GM23338 (cell line): ENCODE results near the gene FHIT. TPM values are rescaled to one million over a fixed set of nuclear protein-coding genes. Genes with fewer than 3 reads are reported as not detected.

ENCODE experiments used
- ATAC-seq: fragments of 200-7000 bp; cut with Tn5 transposase; 3 replicates; pipeline ENCODE4 v1.9.1; 2020
- DNase-seq: peaks from one replicate; pipeline ENCODE4 v3.0.0-alpha.2; 2015; ENCODE audit warnings: low spot score
- H2AFZ ChIP-seq: fragments of 200-600 bp; sonication (generic); 2 replicates; pipeline ENCODE4 v1.8.0; 2016; ENCODE audit warnings: antibody characterized with exemption, mild to moderate bottlenecking, moderate library complexity
- H3F3A ChIP-seq: fragments of 200-600 bp; sonication (generic); replicated peaks from 2 replicates; pipeline ENCODE4 v1.8.0; 2017; ENCODE audit warnings: antibody characterized with exemption, mixed run types, low read depth
- H3K27ac ChIP-seq: fragments of 200-600 bp; sonication (generic); 2 replicates; pipeline ENCODE4 v1.6.1; 2016; ENCODE audit warnings: low read depth
- H3K27me3 ChIP-seq: fragments of 200-600 bp; sonication (generic); 2 replicates; pipeline ENCODE4 v1.8.0; 2016; ENCODE audit warnings: mild to moderate bottlenecking, mixed run types, moderate library complexity; ENCODE audit not compliant: insufficient read depth
- H3K36me3 ChIP-seq: fragments of 200-600 bp; sonication (generic); 2 replicates; pipeline ENCODE4 v1.8.0; 2016; ENCODE audit warnings: mild to moderate bottlenecking; ENCODE audit not compliant: insufficient read depth
- H3K4me1 ChIP-seq: fragments of 200-600 bp; sonication (generic); 2 replicates; pipeline ENCODE4 v1.8.0; 2016; ENCODE audit warnings: mild to moderate bottlenecking, moderate library complexity; ENCODE audit not compliant: insufficient read depth
- H3K4me2 ChIP-seq: fragments of 200-600 bp; sonication (generic); 2 replicates; pipeline ENCODE4 v1.7.1; 2017; ENCODE audit warnings: mixed run types
- H3K4me3 ChIP-seq: fragments of 200-600 bp; sonication (generic); 2 replicates; pipeline ENCODE4 v1.6.1; 2016; ENCODE audit warnings: mixed run types
- H3K79me2 ChIP-seq: fragments of 200-600 bp; sonication (generic); replicated peaks from 2 replicates; pipeline ENCODE4 v1.8.0; 2017; ENCODE audit warnings: mild to moderate bottlenecking; ENCODE audit not compliant: insufficient read depth
- H3K9me2 ChIP-seq: fragments of 200-600 bp; sonication (generic); 2 replicates; pipeline ENCODE4 v1.8.0; 2017; ENCODE audit not compliant: insufficient read depth
- H4K20me1 ChIP-seq: fragments of 200-600 bp; sonication (generic); replicated peaks from 2 replicates; pipeline ENCODE4 v1.8.0; 2017; ENCODE audit warnings: mild to moderate bottlenecking; ENCODE audit not compliant: insufficient read depth
- H3K27ac Mint-ChIP-seq: 2 replicates; pipeline ENCODE4 v1.8.0; 2020; ENCODE audit warnings: inconsistent platforms, mild to moderate bottlenecking, moderate library complexity, mixed read lengths
- H3K27me3 Mint-ChIP-seq: 3 replicates; pipeline ENCODE4 v1.8.0; 2022; ENCODE audit warnings: low read depth, mild to moderate bottlenecking, moderate library complexity, mixed read lengths, inconsistent platforms; ENCODE audit not compliant: insufficient read depth, poor library complexity
- H3K36me3 Mint-ChIP-seq: 3 replicates; pipeline ENCODE4 v1.8.0; 2021; ENCODE audit warnings: low read depth, mild to moderate bottlenecking, inconsistent platforms, moderate library complexity, mixed read lengths
- H3K4me1 Mint-ChIP-seq: 3 replicates; pipeline ENCODE4 v1.8.0; 2020; ENCODE audit warnings: mild to moderate bottlenecking, inconsistent platforms, mixed read lengths
- H3K4me3 Mint-ChIP-seq: 3 replicates; pipeline ENCODE4 v1.8.0; 2021; ENCODE audit warnings: moderate library complexity, mild to moderate bottlenecking, inconsistent platforms, mixed read lengths
- H3K9me3 Mint-ChIP-seq: 3 replicates; pipeline ENCODE4 v1.8.0; 2020; ENCODE audit warnings: moderate library complexity, mild to moderate bottlenecking, inconsistent platforms, mixed read lengths
- CREB1 ChIP-seq: fragments of 250-450 bp; sonication (Bioruptor Pico); IDR thresholded peaks from 2 replicates; pipeline ENCODE4 v1.5.0; 2020; ENCODE audit warnings: low read depth, mild to moderate bottlenecking, moderate library complexity
- EZH2 ChIP-seq: fragments of 200-600 bp; sonication (generic); IDR thresholded peaks from one replicate; pipeline ENCODE4 v1.8.0; 2017; ENCODE audit warnings: antibody characterized with exemption, mild to moderate bottlenecking, low read depth; ENCODE audit not compliant: unreplicated experiment
- EZH2phosphoT487 ChIP-seq: fragments of 200-600 bp; sonication (generic); IDR thresholded peaks from one replicate; pipeline ENCODE4 v1.8.1; 2018; ENCODE audit warnings: antibody characterized with exemption; ENCODE audit not compliant: unreplicated experiment
- JUNB ChIP-seq: IDR thresholded peaks from one replicate; pipeline ENCODE4 v1.6.1; 2016; ENCODE audit warnings: antibody characterized with exemption; ENCODE audit not compliant: unreplicated experiment
- NANOG ChIP-seq: IDR thresholded peaks from 2 replicates; pipeline ENCODE4 v1.6.1; 2016; ENCODE audit warnings: antibody characterized with exemption, borderline replicate concordance
- POLR2AphosphoS5 ChIP-seq: IDR thresholded peaks from 2 replicates; pipeline ENCODE4 v1.6.1; 2016; ENCODE audit warnings: antibody characterized with exemption, low read depth
- REST ChIP-seq: IDR thresholded peaks from one replicate; pipeline ENCODE4 v1.6.1; 2018; ENCODE audit warnings: antibody characterized with exemption; ENCODE audit not compliant: unreplicated experiment
- STAT1 ChIP-seq: IDR thresholded peaks from one replicate; pipeline ENCODE4 v1.6.1; 2016; ENCODE audit warnings: antibody characterized with exemption; ENCODE audit not compliant: unreplicated experiment
- ZNF114 ChIP-seq: fragments of 250-450 bp; sonication (Bioruptor Pico); IDR thresholded peaks from 2 replicates; pipeline ENCODE4 v1.5.0; 2020; ENCODE audit warnings: mild to moderate bottlenecking, moderate library complexity
- ZNF331 ChIP-seq: fragments of 250-450 bp; sonication (Bioruptor Pico); IDR thresholded peaks from 2 replicates; pipeline ENCODE4 v1.5.0; 2020; ENCODE audit warnings: low read depth, mild to moderate bottlenecking, moderate library complexity
- ZNF462 ChIP-seq: fragments of 250-450 bp; sonication (Bioruptor Pico); IDR thresholded peaks from 2 replicates; pipeline ENCODE4 v1.5.0; 2020; ENCODE audit warnings: mild to moderate bottlenecking, moderate library complexity
- polyA plus RNA-seq: library from polyadenylated mRNA; unstranded; fragments of >200 nt; fragmentation: Nextera tagmentation; extraction: Ambion mirVana; gene quantifications from 2 replicates; pipeline ENCODE4 v1.2.1, GENCODE V29; 2016
- total RNA-seq: library from RNA; depleted of rRNA; stranded (reverse); fragments of >200 nt; shearing (Covaris generic); gene quantifications from 2 replicates; pipeline ENCODE4 v1.2.3, GENCODE V29; 2014
- TF ChIP-seq, protein P1 (sequence below), 2 experiments: fragments of 200-600 bp in 1 of 2; sonication (generic) in 1 of 2; conservative IDR thresholded peaks; 2 replicates each; pipeline versions ENCODE4 v1.5.1 to v1.6.1; 2016 to 2017; ENCODE audit warnings: antibody characterized with exemption in 2 of 2, low read depth in 2 of 2, mild to moderate bottlenecking in 2 of 2, moderate library complexity in 1 of 2
- TF ChIP-seq, protein P2 (sequence below): IDR thresholded peaks from 2 replicates; pipeline ENCODE4 v1.6.1; 2016; ENCODE audit warnings: antibody characterized with exemption

FHIT gene
- total and polyA plus RNA-seq, 2 experiments from 2014 or later = 3.0 to 8.3 TPM

DNA sequence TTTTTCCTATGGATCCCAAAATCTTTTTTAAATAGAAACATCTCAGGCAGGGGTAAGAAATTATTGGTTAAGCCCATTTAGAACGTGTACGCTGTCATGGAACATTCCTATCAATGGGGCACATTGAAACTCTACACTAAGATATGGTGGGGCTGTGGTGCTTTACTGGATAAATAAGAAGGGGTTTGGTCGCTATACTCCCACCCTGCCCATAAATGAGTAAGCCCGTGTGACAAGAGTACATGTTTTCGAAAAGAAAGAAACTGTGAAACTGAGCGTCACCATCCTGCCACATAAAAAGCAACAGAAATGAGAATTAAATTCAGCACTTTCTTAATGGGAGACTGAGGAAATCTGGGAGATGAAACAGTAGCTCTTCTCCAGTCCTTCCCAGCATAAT lies 1271.7 kb downstream of the FHIT start:
- Histone ChIP-seq H2AFZ (no peak overlapping the region), H3K36me3 (no peaks in the 10 kb centered on the region), H3K4me2 (no peak overlapping the region), H3K27ac (no peak overlapping the region), H3K9me2 (peaks cover 5% of the 10 kb centered on the region; the same call in 1 of the 2 replicates), H3K27me3 (no peaks in the 10 kb centered on the region), H4K20me1 (no peaks in the 10 kb centered on the region), H3F3A (no peaks in the 10 kb centered on the region), H3K4me3 (no peak overlapping the region), H3K79me2 (no peaks in the 10 kb centered on the region), H3K4me1 (no peaks in the 10 kb centered on the region)
- Mint-ChIP-seq H3K4me3 (no peak overlapping the region), H3K36me3 (no peaks in the 10 kb centered on the region), H3K9me3 (no peaks in the 10 kb centered on the region), H3K27ac (no peak overlapping the region), H3K4me1 (no peaks in the 10 kb centered on the region), H3K27me3 (peaks cover 3% of the 10 kb centered on the region)
- no peak for DNase-seq
- no peak for ATAC-seq
- TF ChIP-seq, protein P1, sequence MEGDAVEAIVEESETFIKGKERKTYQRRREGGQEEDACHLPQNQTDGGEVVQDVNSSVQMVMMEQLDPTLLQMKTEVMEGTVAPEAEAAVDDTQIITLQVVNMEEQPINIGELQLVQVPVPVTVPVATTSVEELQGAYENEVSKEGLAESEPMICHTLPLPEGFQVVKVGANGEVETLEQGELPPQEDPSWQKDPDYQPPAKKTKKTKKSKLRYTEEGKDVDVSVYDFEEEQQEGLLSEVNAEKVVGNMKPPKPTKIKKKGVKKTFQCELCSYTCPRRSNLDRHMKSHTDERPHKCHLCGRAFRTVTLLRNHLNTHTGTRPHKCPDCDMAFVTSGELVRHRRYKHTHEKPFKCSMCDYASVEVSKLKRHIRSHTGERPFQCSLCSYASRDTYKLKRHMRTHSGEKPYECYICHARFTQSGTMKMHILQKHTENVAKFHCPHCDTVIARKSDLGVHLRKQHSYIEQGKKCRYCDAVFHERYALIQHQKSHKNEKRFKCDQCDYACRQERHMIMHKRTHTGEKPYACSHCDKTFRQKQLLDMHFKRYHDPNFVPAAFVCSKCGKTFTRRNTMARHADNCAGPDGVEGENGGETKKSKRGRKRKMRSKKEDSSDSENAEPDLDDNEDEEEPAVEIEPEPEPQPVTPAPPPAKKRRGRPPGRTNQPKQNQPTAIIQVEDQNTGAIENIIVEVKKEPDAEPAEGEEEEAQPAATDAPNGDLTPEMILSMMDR (conservative IDR thresholded peaks at IDR 0.05; ENCODE audit: low read depth in 2 of 2) = no peak
- TF ChIP-seq STAT1 = no peak
- TF ChIP-seq ZNF331 = no peak
- TF ChIP-seq, protein P2, sequence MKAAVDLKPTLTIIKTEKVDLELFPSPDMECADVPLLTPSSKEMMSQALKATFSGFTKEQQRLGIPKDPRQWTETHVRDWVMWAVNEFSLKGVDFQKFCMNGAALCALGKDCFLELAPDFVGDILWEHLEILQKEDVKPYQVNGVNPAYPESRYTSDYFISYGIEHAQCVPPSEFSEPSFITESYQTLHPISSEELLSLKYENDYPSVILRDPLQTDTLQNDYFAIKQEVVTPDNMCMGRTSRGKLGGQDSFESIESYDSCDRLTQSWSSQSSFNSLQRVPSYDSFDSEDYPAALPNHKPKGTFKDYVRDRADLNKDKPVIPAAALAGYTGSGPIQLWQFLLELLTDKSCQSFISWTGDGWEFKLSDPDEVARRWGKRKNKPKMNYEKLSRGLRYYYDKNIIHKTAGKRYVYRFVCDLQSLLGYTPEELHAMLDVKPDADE = no peak
- no peak for TF ChIP-seq EZH2
- no peak for TF ChIP-seq JUNB
- TF ChIP-seq ZNF114 = no peak
- no peak for TF ChIP-seq NANOG
- no peak for TF ChIP-seq EZH2phosphoT487
- TF ChIP-seq CREB1 (CRISPR knock-in tag) = no peak
- no peak for TF ChIP-seq REST
- no peak for TF ChIP-seq ZNF462 (CRISPR knock-in tag)
- TF ChIP-seq POLR2AphosphoS5 = no peak
